H9 (cell line): ENCODE measurements around the gene SOD3. TPM values are rescaled to one million over a fixed set of nuclear protein-coding genes. Genes with fewer than 3 reads are reported as not detected.
A peak's percentile ranks its signal among the peaks of the same experiment; 100 is the strongest.

Experiments used
- DNase-seq: peaks from one replicate; pipeline ENCODE4 v3.0.0-alpha.2; 2017
- H2AFZ ChIP-seq: one replicate; pipeline ENCODE4 v1.6.1; 2013; ENCODE audit warnings: mild to moderate bottlenecking, low read length, control low read depth, moderate library complexity
- H2AK5ac ChIP-seq: 2 replicates; pipeline ENCODE4 v1.6.1; 2013; ENCODE audit warnings: low read length, control low read depth, mixed read lengths; ENCODE audit not compliant: insufficient read length
- H2BK120ac ChIP-seq: one replicate; pipeline ENCODE4 v1.6.1; 2013; ENCODE audit warnings: low read depth, mild to moderate bottlenecking, low read length, control low read depth, inconsistent platforms; ENCODE audit not compliant: poor library complexity, severe bottlenecking
- H2BK12ac ChIP-seq: 2 replicates; pipeline ENCODE4 v1.6.1; 2013; ENCODE audit warnings: low read length, control low read depth, mixed read lengths, low read depth; ENCODE audit not compliant: insufficient read length
- H2BK15ac ChIP-seq: 2 replicates; pipeline ENCODE4 v1.6.1; 2013; ENCODE audit warnings: low read depth, low read length, control low read depth
- H2BK20ac ChIP-seq: one replicate; pipeline ENCODE4 v1.6.1; 2013; ENCODE audit warnings: low read depth, mild to moderate bottlenecking, low read length, control low read depth, inconsistent platforms; ENCODE audit not compliant: poor library complexity, severe bottlenecking
- H2BK5ac ChIP-seq: 2 replicates; pipeline ENCODE4 v1.6.1; 2013; ENCODE audit warnings: low read length, control low read depth, mixed read lengths; ENCODE audit not compliant: insufficient read length
- H3K14ac ChIP-seq: 2 replicates; pipeline ENCODE4 v1.6.1; 2013; ENCODE audit warnings: low read length, control low read depth; ENCODE audit not compliant: insufficient read depth
- H3K18ac ChIP-seq: 2 replicates; pipeline ENCODE4 v1.6.1; 2013; ENCODE audit warnings: low read depth, mild to moderate bottlenecking, mixed read lengths, low read length, control low read depth; ENCODE audit not compliant: insufficient read length
- H3K23ac ChIP-seq: 2 replicates; pipeline ENCODE4 v1.6.1; 2013; ENCODE audit warnings: low read length, control low read depth, mixed read lengths, low read depth; ENCODE audit not compliant: insufficient read length
- H3K23me2 ChIP-seq: 2 replicates; pipeline ENCODE4 v1.6.1; 2013; ENCODE audit warnings: low read depth, mild to moderate bottlenecking, mixed read lengths, low read length, control low read depth; ENCODE audit not compliant: insufficient read length, poor library complexity, severe bottlenecking
- H3K27ac ChIP-seq: 2 replicates; pipeline ENCODE4 v1.5.1; 2013; ENCODE audit warnings: low read length, control low read depth, mixed read lengths, low read depth; ENCODE audit not compliant: insufficient read length
- H3K27me3 ChIP-seq: 2 replicates; pipeline ENCODE4 v1.6.1; 2013; ENCODE audit warnings: low read length, control low read depth, inconsistent platforms; ENCODE audit not compliant: insufficient read depth
- H3K4ac ChIP-seq: 2 replicates; pipeline ENCODE4 v1.6.1; 2013; ENCODE audit warnings: low read depth, mild to moderate bottlenecking, control low read depth, inconsistent platforms, low read length, moderate library complexity
- H3K4me1 ChIP-seq: 2 replicates; pipeline ENCODE4 v1.6.1; 2013; ENCODE audit warnings: low read length, control low read depth, inconsistent platforms; ENCODE audit not compliant: insufficient read depth
- H3K4me2 ChIP-seq: 2 replicates; pipeline ENCODE4 v1.6.1; 2013; ENCODE audit warnings: low read length, control low read depth, mixed read lengths; ENCODE audit not compliant: insufficient read length, insufficient read depth
- H3K56ac ChIP-seq: 2 replicates; pipeline ENCODE4 v1.6.1; 2013; ENCODE audit warnings: low read depth, mild to moderate bottlenecking, mixed read lengths, low read length, control low read depth; ENCODE audit not compliant: insufficient read length
- H3K79me1 ChIP-seq: 2 replicates; pipeline ENCODE4 v1.6.1; 2013; ENCODE audit warnings: low read depth, mild to moderate bottlenecking, moderate library complexity, low read length, control low read depth, inconsistent platforms; ENCODE audit not compliant: insufficient read depth, poor library complexity, severe bottlenecking
- H3K79me2 ChIP-seq: 2 replicates; pipeline ENCODE4 v1.6.1; 2013; ENCODE audit warnings: low read length, control low read depth, inconsistent platforms; ENCODE audit not compliant: insufficient read depth
- H3K9ac ChIP-seq: 2 replicates; pipeline ENCODE4 v1.6.1; 2013; ENCODE audit warnings: low read length, control low read depth, mixed read lengths; ENCODE audit not compliant: insufficient read length; ENCODE audit errors: extremely low read depth
- H3K9me3 ChIP-seq: one replicate; pipeline ENCODE4 v1.6.1; 2013; ENCODE audit warnings: low read depth, low read length, inconsistent platforms; ENCODE audit not compliant: control insufficient read depth
- H3T11ph ChIP-seq: one replicate; pipeline ENCODE4 v1.6.1; 2013; ENCODE audit warnings: mild to moderate bottlenecking, low read length, control low read depth, inconsistent platforms
- H4K20me1 ChIP-seq: one replicate; pipeline ENCODE4 v1.6.1; 2013; ENCODE audit not compliant: control insufficient read depth, insufficient read length, insufficient read depth
- H4K5ac ChIP-seq: 2 replicates; pipeline ENCODE4 v1.6.1; 2013; ENCODE audit warnings: low read depth, mild to moderate bottlenecking, mixed read lengths, low read length, control low read depth; ENCODE audit not compliant: insufficient read length
- H4K8ac ChIP-seq: replicated peaks from 2 replicates; pipeline ENCODE4 v1.6.1; 2013; ENCODE audit warnings: low read length, control low read depth, mixed read lengths, low read depth; ENCODE audit not compliant: insufficient read length
- H4K91ac ChIP-seq: 2 replicates; pipeline ENCODE4 v1.6.1; 2013; ENCODE audit warnings: low read depth, mild to moderate bottlenecking, moderate library complexity, mixed read lengths, low read length, control low read depth; ENCODE audit not compliant: insufficient read length
- H3K27ac Mint-ChIP-seq, 3 experiments: 2 replicates in 2 of 3; 3 replicates in 1 of 3; pipeline ENCODE4 v1.8.0; 2020 to 2021; ENCODE audit warnings: mixed read lengths in 3 of 3, mild to moderate bottlenecking in 1 of 3, moderate library complexity in 1 of 3
- H3K27me3 Mint-ChIP-seq: 2 replicates; pipeline ENCODE4 v1.8.0; 2021; ENCODE audit warnings: low read depth, mild to moderate bottlenecking, moderate library complexity, mixed read lengths
- H3K36me3 Mint-ChIP-seq, 3 experiments: 2 replicates in 2 of 3; 3 replicates in 1 of 3; pipeline ENCODE4 v1.8.0; 2020 to 2021; ENCODE audit warnings: low read depth in 3 of 3, mixed read lengths in 3 of 3; ENCODE audit not compliant: insufficient read depth in 1 of 3
- H3K4me1 Mint-ChIP-seq, 2 experiments: 2 replicates each; pipeline ENCODE4 v1.8.0; 2020; ENCODE audit warnings: mixed read lengths in 2 of 2
- H3K4me3 Mint-ChIP-seq, 2 experiments: 2 replicates in 1 of 2; 3 replicates in 1 of 2; pipeline ENCODE4 v1.8.0; 2020 to 2021; ENCODE audit warnings: mild to moderate bottlenecking in 2 of 2, mixed read lengths in 2 of 2, moderate library complexity in 1 of 2
- H3K9me3 Mint-ChIP-seq, 2 experiments: 2 replicates in 1 of 2; 3 replicates in 1 of 2; pipeline ENCODE4 v1.8.0; 2020; ENCODE audit warnings: mild to moderate bottlenecking in 2 of 2, mixed read lengths in 2 of 2, moderate library complexity in 1 of 2
- WGBS: extraction: QIAGEN DNeasy Blood & Tissue Kit; methylation state at CpG from one replicate; pipeline ENCODE4 v1.1.7; 2013; ENCODE audit warnings: missing lambda C conversion rate, low lambda C conversion rate, mixed read lengths; ENCODE audit not compliant: insufficient read length; ENCODE audit errors: extremely low coverage; 5-methylcytosine and 5-hydroxymethylcytosine counted together
- total RNA-seq: library from RNA; stranded (reverse); gene quantifications from 2 replicates; pipeline ENCODE4 v1.2.1, GENCODE V29; 2021
- TF ChIP-seq, protein P1 (sequence below): fragments of 200-600 bp; sonication (generic); conservative IDR thresholded peaks from 3 replicates; pipeline ENCODE4 v1.8.0; 2021; ENCODE audit warnings: antibody characterized with exemption, mild to moderate bottlenecking

Gene SOD3
- total RNA-seq, 1 experiment from 2014 or later: 3.3 TPM

DNA sequence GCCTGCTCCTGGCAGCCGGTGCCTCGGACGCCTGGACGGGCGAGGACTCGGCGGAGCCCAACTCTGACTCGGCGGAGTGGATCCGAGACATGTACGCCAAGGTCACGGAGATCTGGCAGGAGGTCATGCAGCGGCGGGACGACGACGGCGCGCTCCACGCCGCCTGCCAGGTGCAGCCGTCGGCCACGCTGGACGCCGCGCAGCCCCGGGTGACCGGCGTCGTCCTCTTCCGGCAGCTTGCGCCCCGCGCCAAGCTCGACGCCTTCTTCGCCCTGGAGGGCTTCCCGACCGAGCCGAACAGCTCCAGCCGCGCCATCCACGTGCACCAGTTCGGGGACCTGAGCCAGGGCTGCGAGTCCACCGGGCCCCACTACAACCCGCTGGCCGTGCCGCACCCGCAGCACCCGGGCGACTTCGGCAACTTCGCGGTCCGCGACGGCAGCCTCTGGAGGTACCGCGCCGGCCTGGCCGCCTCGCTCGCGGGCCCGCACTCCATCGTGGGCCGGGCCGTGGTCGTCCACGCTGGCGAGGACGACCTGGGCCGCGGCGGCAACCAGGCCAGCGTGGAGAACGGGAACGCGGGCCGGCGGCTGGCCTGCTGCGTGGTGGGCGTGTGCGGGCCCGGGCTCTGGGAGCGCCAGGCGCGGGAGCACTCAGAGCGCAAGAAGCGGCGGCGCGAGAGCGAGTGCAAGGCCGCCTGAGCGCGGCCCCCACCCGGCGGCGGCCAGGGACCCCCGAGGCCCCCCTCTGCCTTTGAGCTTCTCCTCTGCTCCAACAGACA lies 4.4 kb downstream of the SOD3 start:
- peak overlapping the region; percentile 34 for H3K14ac ChIP-seq
- peak overlapping the region; percentile 67 for H3K4me2 ChIP-seq
- H3K23me2 ChIP-seq: peaks cover 15% of the 10 kb centered on the region
- H3K4me1 ChIP-seq: peaks cover 2% of the 10 kb centered on the region; the same call in 1 of the 2 replicates
- H3K4me3 Mint-ChIP-seq: peak overlapping the region; percentile 65 to 74
- TF ChIP-seq, protein P1, sequence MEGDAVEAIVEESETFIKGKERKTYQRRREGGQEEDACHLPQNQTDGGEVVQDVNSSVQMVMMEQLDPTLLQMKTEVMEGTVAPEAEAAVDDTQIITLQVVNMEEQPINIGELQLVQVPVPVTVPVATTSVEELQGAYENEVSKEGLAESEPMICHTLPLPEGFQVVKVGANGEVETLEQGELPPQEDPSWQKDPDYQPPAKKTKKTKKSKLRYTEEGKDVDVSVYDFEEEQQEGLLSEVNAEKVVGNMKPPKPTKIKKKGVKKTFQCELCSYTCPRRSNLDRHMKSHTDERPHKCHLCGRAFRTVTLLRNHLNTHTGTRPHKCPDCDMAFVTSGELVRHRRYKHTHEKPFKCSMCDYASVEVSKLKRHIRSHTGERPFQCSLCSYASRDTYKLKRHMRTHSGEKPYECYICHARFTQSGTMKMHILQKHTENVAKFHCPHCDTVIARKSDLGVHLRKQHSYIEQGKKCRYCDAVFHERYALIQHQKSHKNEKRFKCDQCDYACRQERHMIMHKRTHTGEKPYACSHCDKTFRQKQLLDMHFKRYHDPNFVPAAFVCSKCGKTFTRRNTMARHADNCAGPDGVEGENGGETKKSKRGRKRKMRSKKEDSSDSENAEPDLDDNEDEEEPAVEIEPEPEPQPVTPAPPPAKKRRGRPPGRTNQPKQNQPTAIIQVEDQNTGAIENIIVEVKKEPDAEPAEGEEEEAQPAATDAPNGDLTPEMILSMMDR: no peak
- peaks cover 25 to 31% of the 10 kb centered on the region in 2 experiments for H3K4me1 Mint-ChIP-seq
- no peak overlapping the region for H2AK5ac ChIP-seq
- no peaks in the 10 kb centered on the region for H3K79me2 ChIP-seq
- no CpG with 5 or more reads among the region's 103 CpGs for WGBS
- H3K27me3 Mint-ChIP-seq: peaks cover 84% of the 10 kb centered on the region
- H3T11ph ChIP-seq: no peak overlapping the region
- no peak overlapping the region for H2BK12ac ChIP-seq
- H3K9me3 Mint-ChIP-seq: peaks cover 0 to 4% of the 10 kb centered on the region in 2 experiments; a peak in 1 of 5 replicates
- H3K27ac ChIP-seq: no peak overlapping the region
- no peaks in the 10 kb centered on the region; a peak in 1 of 7 replicates for H3K36me3 Mint-ChIP-seq
- no peak overlapping the region for H3K56ac ChIP-seq
- H3K27ac Mint-ChIP-seq: no peak overlapping the region
- no peak overlapping the region for H3K18ac ChIP-seq
- H3K27me3 ChIP-seq: peaks cover 14% of the 10 kb centered on the region; the same call in 1 of the 2 replicates
- no peak overlapping the region for H4K5ac ChIP-seq
- no peak overlapping the region for H3K4ac ChIP-seq
- no peak overlapping the region for H2BK120ac ChIP-seq
- DNase-seq: no peak
- H2BK5ac ChIP-seq: no peak overlapping the region
- no peak overlapping the region for H2BK20ac ChIP-seq
- H3K9ac ChIP-seq: no peak overlapping the region
- H3K79me1 ChIP-seq: no peaks in the 10 kb centered on the region
- H4K8ac ChIP-seq: no peak overlapping the region
- no peaks in the 10 kb centered on the region for H3K9me3 ChIP-seq
- no peaks in the 10 kb centered on the region for H4K20me1 ChIP-seq
- H3K23ac ChIP-seq: no peak overlapping the region
- no peak overlapping the region for H2AFZ ChIP-seq
- no peak overlapping the region for H2BK15ac ChIP-seq
- H4K91ac ChIP-seq: no peak overlapping the region
